Glutamatergic neuron (in vitro differentiated cells): ENCODE data around the gene FOXO3B. TPM values are rescaled to one million over a fixed set of nuclear protein-coding genes. Genes with fewer than 3 reads are reported as not detected.
"Not testable (repeated sequence)": the region's sequence is repeated elsewhere in the genome, so short reads cannot be mapped to it uniquely, and the experiment has no call there.

ENCODE experiments used
- DNase-seq: peaks from one replicate; pipeline ENCODE4 v3.0.0; 2022
- H3K27ac Mint-ChIP-seq: one replicate; pipeline ENCODE4 v1.8.0; 2020; ENCODE audit warnings: mild to moderate bottlenecking, mixed read lengths, inconsistent platforms; ENCODE audit not compliant: unreplicated experiment
- H3K27me3 Mint-ChIP-seq: one replicate; pipeline ENCODE4 v1.8.0; 2020; ENCODE audit warnings: mild to moderate bottlenecking, moderate library complexity, mixed read lengths, inconsistent platforms; ENCODE audit not compliant: unreplicated experiment
- H3K36me3 Mint-ChIP-seq: one replicate; pipeline ENCODE4 v1.8.0; 2020; ENCODE audit warnings: mild to moderate bottlenecking, mixed read lengths, inconsistent platforms; ENCODE audit not compliant: unreplicated experiment
- H3K4me1 Mint-ChIP-seq: one replicate; pipeline ENCODE4 v1.8.0; 2020; ENCODE audit warnings: mild to moderate bottlenecking, low read depth, mixed read lengths, inconsistent platforms; ENCODE audit not compliant: unreplicated experiment
- H3K4me3 Mint-ChIP-seq: one replicate; pipeline ENCODE4 v1.8.0; 2020; ENCODE audit warnings: mild to moderate bottlenecking, mixed read lengths, inconsistent platforms; ENCODE audit not compliant: unreplicated experiment
- H3K9me3 Mint-ChIP-seq: one replicate; pipeline ENCODE4 v1.8.0; 2020; ENCODE audit warnings: mild to moderate bottlenecking, moderate library complexity, mixed read lengths, inconsistent platforms; ENCODE audit not compliant: unreplicated experiment
- total RNA-seq: library from RNA; stranded (reverse); fragmentation: NEBNext Ultra II Directional; extraction: Animal tissue kit (Norgen Biotek cat#: 25700); gene quantifications from one replicate; pipeline ENCODE4 v1.2.1, GENCODE V29; 2021; ENCODE audit not compliant: unreplicated experiment
- TF ChIP-seq, protein P1 (sequence below): fragments of 200-600 bp; sonication (generic); IDR thresholded peaks from one replicate; pipeline ENCODE4 v1.5.0; 2021; ENCODE audit not compliant: partially characterized antibody, unreplicated experiment

FOXO3B gene
- total RNA-seq, 1 donor from 2014 or later = 31.4 TPM

DNA sequence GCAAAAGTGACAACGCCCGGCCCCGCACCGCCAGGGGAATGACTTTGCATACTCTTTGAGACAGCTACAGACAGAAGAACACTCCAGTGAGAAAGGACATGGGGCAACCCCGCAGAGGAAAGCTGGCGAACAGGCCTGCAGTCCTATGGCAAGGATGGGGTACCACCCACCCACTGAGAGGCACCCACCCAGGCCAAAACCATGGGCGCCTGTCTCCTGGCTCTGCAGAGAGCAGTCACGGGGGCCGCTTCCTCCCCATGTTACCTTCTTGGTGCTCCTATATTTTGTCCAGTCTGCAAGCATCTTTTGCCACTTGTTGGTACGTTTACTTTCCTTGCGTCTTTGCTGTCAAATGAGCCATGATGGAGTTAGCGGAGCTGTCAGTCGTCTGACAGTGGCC, 43.8 kb downstream of the FOXO3B start:
- not testable (repeated sequence) for H3K9me3 Mint-ChIP-seq, DNase-seq, H3K4me3 Mint-ChIP-seq, H3K27ac Mint-ChIP-seq, H3K36me3 Mint-ChIP-seq, H3K4me1 Mint-ChIP-seq, H3K27me3 Mint-ChIP-seq

DNA sequence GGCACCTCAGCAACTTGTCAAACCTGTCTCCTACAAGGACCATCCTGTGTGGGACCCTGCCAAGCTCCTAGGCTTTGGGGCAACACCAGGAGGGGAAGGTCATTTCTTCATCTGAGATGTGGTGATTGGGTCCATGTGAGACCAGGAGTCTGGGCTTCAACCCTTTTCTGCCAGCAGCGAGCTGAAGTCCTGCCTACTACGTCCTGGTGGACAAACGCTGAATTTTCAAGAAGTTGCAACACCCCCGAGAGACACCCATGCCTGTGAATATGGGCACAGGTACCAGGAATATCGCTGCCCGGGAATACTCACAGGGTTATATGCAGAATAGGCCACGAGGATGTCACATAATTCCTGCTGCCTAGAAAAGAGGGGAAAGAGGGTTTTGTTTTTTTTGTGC, 45.9 kb downstream of the FOXO3B start:
- H3K4me1 Mint-ChIP-seq, DNase-seq, H3K27me3 Mint-ChIP-seq, H3K9me3 Mint-ChIP-seq, H3K4me3 Mint-ChIP-seq, H3K27ac Mint-ChIP-seq, H3K36me3 Mint-ChIP-seq: not testable (repeated sequence)
- TF ChIP-seq, protein P1, sequence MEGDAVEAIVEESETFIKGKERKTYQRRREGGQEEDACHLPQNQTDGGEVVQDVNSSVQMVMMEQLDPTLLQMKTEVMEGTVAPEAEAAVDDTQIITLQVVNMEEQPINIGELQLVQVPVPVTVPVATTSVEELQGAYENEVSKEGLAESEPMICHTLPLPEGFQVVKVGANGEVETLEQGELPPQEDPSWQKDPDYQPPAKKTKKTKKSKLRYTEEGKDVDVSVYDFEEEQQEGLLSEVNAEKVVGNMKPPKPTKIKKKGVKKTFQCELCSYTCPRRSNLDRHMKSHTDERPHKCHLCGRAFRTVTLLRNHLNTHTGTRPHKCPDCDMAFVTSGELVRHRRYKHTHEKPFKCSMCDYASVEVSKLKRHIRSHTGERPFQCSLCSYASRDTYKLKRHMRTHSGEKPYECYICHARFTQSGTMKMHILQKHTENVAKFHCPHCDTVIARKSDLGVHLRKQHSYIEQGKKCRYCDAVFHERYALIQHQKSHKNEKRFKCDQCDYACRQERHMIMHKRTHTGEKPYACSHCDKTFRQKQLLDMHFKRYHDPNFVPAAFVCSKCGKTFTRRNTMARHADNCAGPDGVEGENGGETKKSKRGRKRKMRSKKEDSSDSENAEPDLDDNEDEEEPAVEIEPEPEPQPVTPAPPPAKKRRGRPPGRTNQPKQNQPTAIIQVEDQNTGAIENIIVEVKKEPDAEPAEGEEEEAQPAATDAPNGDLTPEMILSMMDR = peak; percentile 23

DNA sequence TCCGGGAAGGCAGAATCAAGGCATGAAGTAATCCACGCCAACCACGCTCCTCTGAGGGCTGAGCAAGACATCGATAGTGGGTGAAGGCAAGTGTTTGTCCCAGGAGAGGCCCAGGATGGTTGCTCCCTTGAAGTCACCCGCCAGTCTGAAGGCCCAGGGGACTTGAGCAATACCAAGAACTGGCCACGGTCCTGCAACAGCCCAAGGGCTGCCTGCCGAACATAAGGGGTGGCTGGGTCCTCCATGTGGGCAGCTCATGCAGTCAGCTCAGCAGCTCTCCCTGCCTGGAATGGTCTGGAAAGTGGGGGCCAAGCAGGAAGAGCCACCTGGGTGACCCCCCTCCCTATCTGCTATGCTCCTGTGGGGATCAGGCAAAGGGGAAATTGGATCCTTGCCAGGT, 46.3 kb downstream of the FOXO3B start:
- DNase-seq, H3K27me3 Mint-ChIP-seq, H3K36me3 Mint-ChIP-seq, H3K4me1 Mint-ChIP-seq, H3K27ac Mint-ChIP-seq, H3K9me3 Mint-ChIP-seq, H3K4me3 Mint-ChIP-seq: not testable (repeated sequence)

DNA sequence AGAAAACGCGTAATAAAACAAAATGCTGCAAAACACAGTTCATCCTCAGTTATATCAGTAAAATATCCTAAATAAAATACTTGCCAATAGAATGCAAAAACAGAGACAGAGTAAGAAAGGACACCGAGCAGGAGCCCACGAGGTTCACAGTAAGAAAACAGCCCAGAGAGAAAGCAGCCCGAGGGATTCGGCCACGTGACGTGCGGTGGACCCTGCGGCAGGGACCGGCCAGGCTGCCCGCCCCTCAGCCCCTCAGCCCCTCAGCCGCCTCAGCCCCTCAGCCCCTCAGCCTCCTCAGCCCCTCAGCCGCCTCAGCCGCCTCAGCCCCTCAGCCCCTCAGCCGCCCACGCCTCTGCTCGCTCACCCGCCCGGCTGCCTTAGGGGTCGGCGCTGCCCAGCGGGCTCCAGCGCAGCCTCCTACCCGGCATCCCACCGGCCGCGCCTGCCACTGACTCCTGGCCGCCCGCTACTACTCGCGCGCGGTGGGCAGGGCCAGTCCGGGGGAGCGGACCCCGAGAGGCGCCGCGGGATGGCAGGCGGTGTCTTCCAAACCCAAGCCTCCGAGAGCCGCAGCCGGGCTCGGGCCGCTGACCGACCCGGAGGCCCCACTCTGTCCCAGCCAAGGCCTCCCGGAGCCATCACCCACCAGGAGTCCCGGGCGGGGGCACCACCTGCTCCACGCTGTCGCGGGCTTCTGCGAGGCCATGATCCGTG, 47.4 kb downstream of the FOXO3B start:
- H3K27me3 Mint-ChIP-seq = not testable (repeated sequence)
- DNase-seq = peak; percentile 53

More for the DNA sequence above, 47.4 kb downstream of the FOXO3B start:
- H3K4me3 Mint-ChIP-seq = peak overlapping the region; percentile 78
- not testable (repeated sequence) for H3K4me1 Mint-ChIP-seq, H3K36me3 Mint-ChIP-seq, H3K27ac Mint-ChIP-seq, H3K9me3 Mint-ChIP-seq

Other genes starting within 250 kb of the FOXO3B start
- not detected for gene LGALS9C, start 205.5 kb downstream of the FOXO3B start, total RNA-seq
- gene TBC1D28, start 37.9 kb downstream of the FOXO3B start, total RNA-seq = 0.44 TPM
- gene FBXW10, start 61.7 kb upstream of the FOXO3B start, total RNA-seq = not detected
- 35.9 TPM for gene TVP23B, start 98.9 kb upstream of the FOXO3B start, total RNA-seq
- gene PRPSAP2, start 175.8 kb upstream of the FOXO3B start, total RNA-seq = 76.0 TPM